NCI-H1417 (cell line): ENCODE results near the gene SAMD13.

Experiments
- DNase-seq, 3 experiments: peaks; one replicate each; lab custom pipeline; 2025; lab: John Stamatoyannopoulos, UW

SAMD13 gene

DNA sequence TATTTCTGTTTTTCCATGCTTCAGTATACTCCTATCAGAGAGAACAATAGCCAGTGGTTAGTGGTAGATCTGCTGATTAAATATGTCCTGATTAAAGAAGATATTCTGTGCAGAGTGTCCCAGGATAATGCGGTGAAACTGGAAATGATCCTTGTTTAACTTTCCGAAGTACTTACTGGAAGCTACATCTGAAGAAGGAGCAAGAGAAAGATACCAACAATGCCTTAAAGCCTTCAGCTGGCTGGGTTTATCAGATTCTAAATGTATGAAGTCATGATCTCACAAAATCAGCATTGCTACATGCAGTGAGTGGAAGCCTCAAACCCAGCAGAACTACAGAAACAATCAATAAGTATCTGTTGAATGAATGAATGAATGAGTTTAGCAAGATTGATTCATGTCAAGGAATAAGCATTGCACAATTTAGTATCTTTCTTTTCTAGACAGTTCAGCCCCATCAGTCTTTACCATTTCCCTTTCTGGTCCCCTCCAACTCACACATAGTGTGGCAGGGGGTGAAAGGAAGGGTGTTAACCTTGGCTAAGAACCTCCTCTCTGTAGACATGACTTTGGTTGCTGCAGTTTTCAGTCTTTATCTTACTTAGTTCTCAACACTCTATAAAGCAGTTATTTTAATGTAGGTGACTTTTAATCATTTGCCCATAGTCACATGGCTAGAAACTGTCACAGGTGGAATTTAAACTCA, 72.1 kb downstream of the SAMD13 start:
- no peak for DNase-seq

DNA sequence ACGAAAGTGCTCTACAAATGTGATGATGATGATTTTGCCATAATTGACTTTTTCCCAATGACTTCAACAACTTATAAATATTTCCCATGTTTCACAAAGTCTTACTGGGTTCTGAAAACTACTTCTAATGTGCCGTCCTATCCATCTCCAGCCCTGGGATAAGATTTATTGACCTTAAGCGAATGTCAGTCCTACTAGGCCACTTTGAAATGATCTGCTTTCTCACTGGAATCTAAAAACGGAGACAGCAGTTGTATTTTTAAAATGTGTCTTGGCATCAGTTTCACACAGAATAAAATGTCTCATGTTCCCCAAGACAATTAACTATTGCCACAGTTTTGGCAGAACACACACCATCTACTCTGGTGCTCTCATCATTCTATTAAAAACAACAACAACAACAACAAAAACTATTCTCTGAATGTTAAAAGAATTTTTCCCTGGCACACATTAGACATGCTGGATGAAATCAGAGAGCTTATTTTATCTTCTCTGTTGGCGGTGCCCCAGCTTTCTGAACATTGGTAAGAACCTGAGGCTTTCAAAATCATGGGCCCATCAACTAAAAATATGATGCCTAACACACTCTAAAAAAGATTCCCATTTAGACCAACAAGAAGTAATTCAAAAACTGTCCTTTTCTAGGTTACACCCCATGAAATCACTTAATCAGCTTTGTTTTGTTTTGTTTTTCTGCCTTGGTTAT, 73.6 kb downstream of the SAMD13 start:
- no peak for DNase-seq

DNA sequence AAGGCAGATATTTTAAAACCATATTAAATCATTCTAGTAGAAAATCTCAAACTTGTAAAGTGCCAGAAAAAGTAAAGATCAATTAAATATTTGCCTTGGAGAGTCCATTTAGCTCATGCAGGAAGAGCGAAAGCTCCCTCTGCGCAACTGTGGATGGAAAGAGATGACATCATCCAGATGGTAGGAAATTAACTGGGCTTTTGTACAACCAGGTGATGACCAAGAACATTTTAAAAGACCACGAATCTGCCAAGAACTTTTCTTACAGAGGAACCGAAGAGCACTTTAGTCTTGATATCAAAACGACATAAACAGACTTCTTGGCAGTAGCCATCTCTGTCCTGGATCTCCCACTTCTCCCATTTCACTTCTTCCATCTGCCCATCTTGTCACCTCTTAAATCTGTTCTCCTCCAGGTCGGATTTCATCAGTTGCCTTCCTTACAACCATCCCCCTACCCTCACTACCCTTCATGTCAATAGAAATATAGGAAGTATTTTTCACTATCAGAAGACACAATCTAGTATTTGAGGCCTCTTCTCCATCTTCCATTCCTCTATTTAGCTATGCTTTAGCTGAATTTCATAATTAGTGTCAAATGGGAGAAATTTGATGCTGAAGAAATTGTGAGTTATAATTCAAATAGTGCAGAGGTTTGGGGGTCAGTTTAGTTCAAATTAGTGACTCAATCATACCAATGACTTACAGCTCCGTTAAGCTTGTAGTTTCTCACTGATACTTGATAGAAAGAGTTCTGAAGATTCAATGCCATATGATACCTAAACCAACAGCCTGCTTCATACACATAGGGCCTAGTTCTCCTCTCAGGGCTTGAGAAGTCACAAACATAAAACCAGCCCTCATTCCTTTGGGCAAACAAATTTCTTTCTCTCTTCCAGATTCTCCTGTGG, 74.7 kb downstream of the SAMD13 start:
- DNase-seq: no peak

DNA sequence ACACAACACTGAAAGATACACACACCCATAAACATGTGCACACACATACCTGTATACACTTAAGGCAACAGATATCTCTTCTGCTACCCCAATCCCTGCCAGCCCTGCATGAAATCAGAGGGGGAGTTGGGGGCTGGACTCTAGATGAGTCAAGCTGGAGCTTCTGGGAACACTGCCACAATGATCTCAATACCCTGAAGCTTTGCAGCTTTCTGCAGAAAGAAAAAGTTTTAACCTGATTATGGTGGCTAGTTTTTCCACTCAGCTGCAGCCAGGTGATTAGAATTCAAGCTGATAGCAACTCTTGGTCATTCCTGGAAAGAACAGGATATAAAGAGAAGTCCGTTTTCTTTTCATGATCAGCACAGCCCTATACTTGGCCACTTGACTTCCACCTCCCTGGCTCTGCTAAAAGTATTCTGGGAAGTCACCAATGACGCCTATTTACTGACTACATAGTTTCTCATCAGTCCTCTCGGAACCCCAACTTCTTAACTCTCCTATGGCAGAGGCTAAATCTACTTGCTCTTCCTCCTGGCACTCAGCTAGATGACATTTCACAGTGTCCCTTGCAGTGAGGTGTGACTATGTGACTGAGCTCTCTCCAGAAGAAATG, 76.1 kb downstream of the SAMD13 start:
- peak in 1 of 3 experiments; percentile 11 for DNase-seq

DNA sequence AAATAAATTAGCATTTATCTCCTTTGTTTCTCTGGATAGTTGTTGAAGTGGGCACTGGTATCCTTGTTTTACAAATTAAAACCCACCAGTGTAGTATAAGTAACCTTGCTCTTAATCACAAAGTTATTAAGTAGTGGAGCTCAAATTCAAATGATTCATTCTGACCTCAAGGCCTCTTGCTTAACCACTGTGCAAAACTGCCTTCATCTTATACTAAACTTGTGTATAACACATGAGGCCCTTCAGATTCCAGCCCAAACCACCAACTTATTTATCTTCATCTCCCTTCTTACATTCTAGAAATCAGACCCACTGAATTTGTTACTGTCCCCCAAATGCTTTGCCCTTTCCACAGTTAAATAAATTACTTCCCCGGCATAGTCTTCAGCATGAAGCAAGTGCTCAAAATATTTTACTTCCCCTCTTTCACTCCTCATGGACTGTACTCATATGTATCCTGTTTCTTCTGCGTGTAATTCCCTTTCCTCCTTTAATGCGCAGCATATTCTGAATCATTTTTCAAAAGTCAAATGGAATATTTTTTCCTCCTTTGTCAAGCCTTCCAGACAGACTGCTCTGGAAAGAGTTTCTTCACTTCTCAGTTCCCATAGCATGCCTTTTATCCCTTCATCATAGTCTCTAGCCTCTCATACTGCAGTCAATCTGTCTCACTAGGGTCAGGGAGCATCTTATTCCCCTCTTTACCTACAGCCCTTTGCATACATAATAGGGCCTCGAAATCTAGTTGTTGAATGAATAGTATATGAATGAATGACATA, 77.8 kb downstream of the SAMD13 start:
- no peak for DNase-seq

DNA sequence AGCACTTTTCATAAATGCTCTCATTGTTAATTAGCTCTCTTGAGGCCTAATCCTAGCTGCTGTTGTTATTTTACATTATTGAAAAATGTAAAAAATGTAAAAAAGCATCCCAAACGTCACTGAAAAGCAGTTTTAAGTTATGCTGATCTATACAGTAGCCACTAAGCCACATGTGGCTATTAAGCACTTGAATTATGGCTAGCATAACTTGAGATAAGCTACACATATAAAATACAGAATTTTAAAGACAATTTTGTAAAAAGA, 78.3 kb downstream of the SAMD13 start:
- no peak for DNase-seq

DNA sequence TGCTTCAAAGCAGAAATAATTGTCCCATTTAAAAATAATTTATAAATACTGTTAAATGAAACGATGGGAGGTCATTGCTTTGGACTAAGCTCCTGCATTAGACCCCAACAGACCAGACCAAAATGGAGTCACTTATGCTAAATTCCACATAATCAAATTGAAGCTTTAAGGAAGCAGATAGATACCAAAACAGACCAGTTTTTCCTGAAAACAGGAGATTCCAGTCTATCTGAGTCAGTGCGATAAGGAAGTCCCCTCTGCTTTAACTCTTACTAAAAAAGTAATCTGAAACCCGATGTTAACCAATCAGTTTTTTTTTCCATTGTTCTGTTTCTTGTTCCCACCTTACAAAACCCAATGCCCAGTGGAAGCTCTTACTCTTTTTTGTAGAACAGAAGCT, 80.6 kb downstream of the SAMD13 start:
- DNase-seq: no peak

DNA sequence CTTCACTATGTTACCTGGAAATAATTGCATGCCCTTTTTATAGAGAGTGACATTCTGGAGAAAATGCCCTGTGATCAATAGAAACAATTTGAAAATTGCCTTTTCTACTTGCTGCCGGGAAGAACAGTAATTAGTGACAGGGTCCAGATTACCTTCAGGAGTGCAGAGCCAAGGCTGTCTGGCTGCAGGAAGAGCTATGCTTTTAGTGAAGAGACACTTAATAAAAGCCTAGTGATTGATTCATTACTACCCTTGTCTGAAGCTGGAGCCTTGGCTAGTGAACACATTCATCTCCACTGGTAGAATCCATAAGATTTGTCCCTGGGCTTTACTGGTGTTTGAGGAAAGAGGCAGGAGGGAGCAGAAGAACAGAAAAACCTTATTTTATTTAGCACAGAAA, 83.8 kb downstream of the SAMD13 start:
- DNase-seq: peak in 1 of 3 experiments; percentile 56

DNA sequence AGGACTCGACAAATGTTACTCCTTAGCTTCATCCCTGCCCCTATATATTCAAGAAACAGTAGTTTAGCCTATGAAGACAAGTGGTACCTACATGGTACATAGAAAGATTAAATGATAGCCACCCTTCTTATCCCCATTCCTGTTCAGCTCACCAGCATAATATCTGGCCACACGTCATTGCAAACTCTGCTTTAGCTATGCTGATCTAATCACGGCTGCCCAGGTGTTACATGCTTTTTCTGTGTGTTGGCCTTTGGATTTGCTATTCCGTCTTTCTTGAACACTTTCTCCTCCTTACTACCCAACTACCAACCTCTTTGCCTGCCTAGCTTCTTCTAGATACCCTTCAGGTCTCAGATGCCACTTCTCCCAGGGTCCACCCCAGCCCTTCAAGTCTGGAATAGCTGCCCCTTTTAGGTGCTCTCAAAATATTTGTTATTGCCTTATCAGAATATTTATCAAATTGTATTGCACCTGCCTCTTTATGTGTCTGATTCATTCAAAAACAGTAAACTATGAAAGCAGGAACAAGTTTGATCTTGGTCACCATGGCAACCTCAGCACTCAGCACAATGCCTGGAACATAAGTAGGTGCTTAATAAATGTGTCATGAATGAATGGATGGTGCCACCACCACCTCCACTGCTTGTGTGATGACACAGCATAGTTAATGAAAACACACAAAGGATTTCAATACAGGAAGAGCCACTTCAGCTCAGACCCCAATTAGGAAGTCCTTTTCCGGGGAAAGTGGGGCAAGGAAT, 85.4 kb downstream of the SAMD13 start:
- DNase-seq: peak in 1 of 3 experiments; percentile 19

DNA sequence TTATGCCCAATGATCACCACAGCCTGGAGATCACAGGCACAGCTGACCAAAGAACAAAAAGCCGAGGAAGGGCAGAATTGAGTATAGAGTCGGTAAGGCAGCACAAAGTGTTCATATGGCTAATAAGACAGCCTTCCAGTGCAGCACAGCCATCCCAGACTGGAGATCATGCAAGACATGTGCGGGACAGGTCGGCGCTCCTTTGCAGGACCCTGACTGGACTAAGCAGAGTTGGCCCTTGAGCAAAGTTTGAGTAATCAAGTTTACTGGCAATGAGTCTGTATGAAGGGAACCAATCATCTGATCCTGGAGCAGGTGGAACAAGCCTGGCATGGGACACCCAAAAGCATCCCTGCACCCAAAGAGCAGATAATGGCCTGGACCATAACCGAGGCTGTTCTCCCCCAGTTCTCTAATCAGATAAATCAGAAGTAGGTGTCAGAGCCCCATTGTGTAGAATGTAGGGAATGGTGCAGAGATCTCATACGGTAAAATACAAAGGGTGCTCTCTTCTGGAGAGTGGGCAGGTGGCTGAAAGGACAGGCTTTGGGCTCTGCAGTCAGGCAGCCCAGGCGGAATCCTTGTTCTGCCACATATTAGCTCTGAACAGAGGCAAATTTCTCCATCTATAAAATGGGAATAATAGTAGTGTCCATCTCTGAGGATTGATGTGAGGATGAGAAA, 86.1 kb downstream of the SAMD13 start:
- no peak for DNase-seq

DNA sequence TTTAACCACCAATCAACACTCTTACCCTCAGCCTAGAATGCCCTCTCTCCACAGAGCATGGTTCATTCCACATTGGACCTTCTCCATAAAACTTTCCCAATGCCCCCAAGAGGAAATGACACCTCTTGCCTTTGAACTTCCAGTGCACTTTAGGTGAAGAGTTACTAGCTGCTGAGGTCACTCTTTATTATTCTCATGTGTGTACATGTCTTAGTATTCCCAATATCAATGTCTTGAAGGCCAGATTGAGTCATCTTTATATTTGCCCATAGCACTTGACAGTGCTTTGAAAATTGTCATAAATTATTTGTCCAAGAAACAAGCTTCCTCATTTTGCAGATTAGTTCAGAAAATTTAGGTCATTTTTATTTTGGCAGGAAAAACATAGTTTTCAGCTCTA, 88.7 kb downstream of the SAMD13 start:
- DNase-seq: no peak

DNA sequence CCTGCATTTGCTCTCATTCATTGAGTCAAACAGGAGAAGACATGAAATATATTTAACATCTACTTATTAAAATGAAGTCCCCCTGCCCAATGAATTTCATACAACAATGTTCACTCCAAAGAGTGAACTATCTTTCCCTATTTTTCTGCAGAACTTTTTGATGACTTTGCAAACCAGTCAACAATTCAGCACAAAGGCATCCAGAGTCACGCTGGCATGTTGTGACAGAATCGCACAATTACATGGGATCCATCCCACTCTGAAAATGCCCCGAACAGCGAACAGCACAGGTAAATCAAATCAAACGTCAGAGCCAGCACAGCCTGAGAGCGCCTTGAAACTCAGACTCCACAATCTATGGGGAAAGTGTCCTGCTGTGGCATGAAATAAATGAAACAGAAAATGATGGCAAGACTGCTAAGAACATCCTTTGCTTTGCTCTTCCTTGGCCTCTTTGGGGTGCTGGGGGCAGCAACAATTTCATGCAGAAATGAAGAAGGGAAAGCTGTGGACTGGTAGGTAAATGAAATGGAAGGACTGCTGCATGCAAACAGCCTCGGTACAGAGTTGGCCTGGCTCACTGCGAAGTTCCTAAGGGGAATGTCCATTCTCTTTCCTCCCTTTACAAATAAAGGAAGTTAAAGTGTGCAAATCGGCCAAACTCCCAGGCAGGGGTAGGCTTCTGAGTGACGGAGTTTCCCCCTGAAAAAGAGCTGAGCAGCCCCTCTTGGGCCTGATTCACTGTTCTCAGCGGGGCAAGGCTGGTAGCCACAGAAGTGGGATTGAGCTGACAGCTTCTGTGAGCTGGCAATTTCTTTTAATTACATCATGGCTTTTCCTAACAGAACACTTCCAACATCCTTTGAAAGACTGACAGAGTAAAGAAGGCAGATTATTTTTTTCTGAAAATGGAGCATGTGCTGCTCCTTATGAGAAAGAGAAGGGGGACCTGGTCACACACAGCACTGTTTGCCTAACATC, 97.0 kb downstream of the SAMD13 start, which contains the start of gene DNASE2B:
DNASE2B (plus strand) TSS at position 310 of the 981 bp plus-strand sequence; CDS start at position 391, 81 bp downstream.
- no peak for DNase-seq
